Measurements from ENCODE around the gene C3.
"Not testable (repeated sequence)": the region's sequence is repeated elsewhere in the genome, so short reads cannot be mapped to it uniquely, and the experiment has no call there.

Gene C3

DNA sequence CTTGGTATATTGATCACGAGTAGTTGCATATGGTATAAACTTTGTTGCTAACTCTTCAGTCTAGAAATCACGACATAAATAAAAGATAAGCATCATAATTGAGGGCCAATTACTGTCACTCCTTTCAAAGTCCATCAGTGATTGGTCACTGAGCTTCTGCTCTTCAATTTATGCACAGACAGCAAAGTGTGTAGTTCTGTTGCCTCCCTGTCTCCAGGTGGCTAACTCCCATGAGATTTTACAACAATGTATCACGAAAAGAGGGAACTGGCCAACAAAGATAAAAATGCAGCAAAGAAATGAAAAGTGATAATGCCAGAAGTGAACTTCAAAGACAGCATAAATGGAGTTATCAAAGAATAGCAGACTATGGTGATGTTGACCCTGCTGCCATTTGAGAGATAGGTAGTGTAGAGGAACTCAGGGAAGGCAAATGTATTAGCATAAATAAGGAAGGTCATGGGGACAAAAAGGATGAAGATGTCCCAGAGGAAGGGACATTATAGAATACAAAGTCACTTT, 37.8 kb downstream of the C3 start:
- Histone ChIP-seq H3K4me1 (ENCODE audit: control insufficient read depth, insufficient read depth, low read length, poor library complexity, severe bottlenecking) (peaks cover under 1% of the 10 kb centered on the region), H3K27me3 (replicated peaks; ENCODE audit: control insufficient read depth, insufficient read depth, low read length, poor library complexity, severe bottlenecking) (no peaks in the 10 kb centered on the region), H3K27ac (ENCODE audit: insufficient read depth, low read length, poor library complexity, severe bottlenecking) (no peak overlapping the region), H3K4me3 (ENCODE audit: insufficient read depth, low read depth, low read length, poor library complexity, severe bottlenecking) (no peak overlapping the region), H3K36me3 (ENCODE audit: control insufficient read depth, insufficient read depth, low read length) (no peaks in the 10 kb centered on the region), H3K9me3 (ENCODE audit: control insufficient read depth, low read length) (no peaks in the 10 kb centered on the region)
- no peak for DNase-seq

GRCh38 chr19:6680141-6680540, 40.3 kb downstream of the C3 start:
- Histone ChIP-seq H3K4me3 (ENCODE audit: insufficient read depth, low read depth, low read length, poor library complexity, severe bottlenecking) (no peak overlapping the region), H3K4me1 (ENCODE audit: control insufficient read depth, insufficient read depth, low read length, poor library complexity, severe bottlenecking) (peaks cover 7% of the 10 kb centered on the region), H3K9me3 (ENCODE audit: control insufficient read depth, low read length) (no peaks in the 10 kb centered on the region), H3K27ac (ENCODE audit: insufficient read depth, low read length, poor library complexity, severe bottlenecking) (no peak overlapping the region), H3K27me3 (replicated peaks; ENCODE audit: control insufficient read depth, insufficient read depth, low read length, poor library complexity, severe bottlenecking) (no peaks in the 10 kb centered on the region), H3K36me3 (ENCODE audit: control insufficient read depth, insufficient read depth, low read length) (no peaks in the 10 kb centered on the region)
- no peak for DNase-seq

- Histone ChIP-seq H3K4me3 (ENCODE audit: insufficient read depth, low read depth, low read length, poor library complexity, severe bottlenecking) (no peak overlapping the region), H3K4me1 (ENCODE audit: control insufficient read depth, insufficient read depth, low read length, poor library complexity, severe bottlenecking) (peaks cover 16% of the 10 kb centered on the region), H3K9me3 (ENCODE audit: control insufficient read depth, low read length) (no peaks in the 10 kb centered on the region), H3K27me3 (replicated peaks; ENCODE audit: control insufficient read depth, insufficient read depth, low read length, poor library complexity, severe bottlenecking) (no peaks in the 10 kb centered on the region), H3K27ac (ENCODE audit: insufficient read depth, low read length, poor library complexity, severe bottlenecking) (no peak overlapping the region), H3K36me3 (ENCODE audit: control insufficient read depth, insufficient read depth, low read length) (no peaks in the 10 kb centered on the region)
- DNase-seq = no peak
These were observed 41.3 kb downstream of the C3 start for GRCh38 chr19:6679139-6679538.

DNA sequence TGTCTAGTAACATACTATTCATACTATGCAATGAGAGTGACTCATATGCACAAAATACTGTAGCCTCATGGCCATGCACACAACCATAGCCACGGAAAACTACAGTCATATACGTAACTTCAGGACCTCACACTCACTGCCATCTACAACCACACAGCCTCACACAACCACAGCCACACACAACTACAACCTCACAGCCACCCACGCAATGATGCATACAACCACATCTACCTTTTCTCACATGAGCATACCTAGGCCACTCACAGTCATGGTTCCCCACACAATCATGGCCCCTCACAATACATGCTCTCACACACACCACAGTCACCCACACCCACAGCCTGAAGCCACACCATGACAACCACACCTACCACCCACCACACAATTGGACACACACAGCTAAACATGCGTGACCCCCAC, 41.8 kb downstream of the C3 start:
- Histone ChIP-seq H3K9me3 (ENCODE audit: control insufficient read depth, low read length) (no peaks in the 10 kb centered on the region), H3K27me3 (replicated peaks; ENCODE audit: control insufficient read depth, insufficient read depth, low read length, poor library complexity, severe bottlenecking) (no peaks in the 10 kb centered on the region), H3K4me1 (ENCODE audit: control insufficient read depth, insufficient read depth, low read length, poor library complexity, severe bottlenecking) (peaks cover 19% of the 10 kb centered on the region), H3K36me3 (ENCODE audit: control insufficient read depth, insufficient read depth, low read length) (no peaks in the 10 kb centered on the region), H3K4me3 (ENCODE audit: insufficient read depth, low read depth, low read length, poor library complexity, severe bottlenecking) (no peak overlapping the region), H3K27ac (ENCODE audit: insufficient read depth, low read length, poor library complexity, severe bottlenecking) (no peak overlapping the region)
- no peak for DNase-seq

GRCh38 chr19:6677883-6678689, 42.4 kb downstream of the C3 start:
- Histone ChIP-seq H3K9me3 (ENCODE audit: control insufficient read depth, low read length) (no peaks in the 10 kb centered on the region), H3K36me3 (ENCODE audit: control insufficient read depth, insufficient read depth, low read length) (no peaks in the 10 kb centered on the region), H3K4me3 (ENCODE audit: insufficient read depth, low read depth, low read length, poor library complexity, severe bottlenecking) (no peak overlapping the region), H3K27me3 (replicated peaks; ENCODE audit: control insufficient read depth, insufficient read depth, low read length, poor library complexity, severe bottlenecking) (no peaks in the 10 kb centered on the region), H3K27ac (ENCODE audit: insufficient read depth, low read length, poor library complexity, severe bottlenecking) (no peak overlapping the region), H3K4me1 (ENCODE audit: control insufficient read depth, insufficient read depth, low read length, poor library complexity, severe bottlenecking) (peaks cover 19% of the 10 kb centered on the region)
- DNase-seq = peak in 2 of 3 donors; percentile 19 to 30

- Histone ChIP-seq H3K36me3 (ENCODE audit: control insufficient read depth, insufficient read depth, low read length) (no peaks in the 10 kb centered on the region), H3K27me3 (replicated peaks; ENCODE audit: control insufficient read depth, insufficient read depth, low read length, poor library complexity, severe bottlenecking) (no peaks in the 10 kb centered on the region), H3K27ac (ENCODE audit: insufficient read depth, low read length, poor library complexity, severe bottlenecking) (no peak overlapping the region), H3K4me3 (ENCODE audit: insufficient read depth, low read depth, low read length, poor library complexity, severe bottlenecking) (no peak overlapping the region), H3K4me1 (ENCODE audit: control insufficient read depth, insufficient read depth, low read length, poor library complexity, severe bottlenecking) (peaks cover 19% of the 10 kb centered on the region), H3K9me3 (ENCODE audit: control insufficient read depth, low read length) (no peaks in the 10 kb centered on the region)
- no peak for DNase-seq
These were observed 43.0 kb downstream of the C3 start for GRCh38 chr19:6677495-6677882.

DNA sequence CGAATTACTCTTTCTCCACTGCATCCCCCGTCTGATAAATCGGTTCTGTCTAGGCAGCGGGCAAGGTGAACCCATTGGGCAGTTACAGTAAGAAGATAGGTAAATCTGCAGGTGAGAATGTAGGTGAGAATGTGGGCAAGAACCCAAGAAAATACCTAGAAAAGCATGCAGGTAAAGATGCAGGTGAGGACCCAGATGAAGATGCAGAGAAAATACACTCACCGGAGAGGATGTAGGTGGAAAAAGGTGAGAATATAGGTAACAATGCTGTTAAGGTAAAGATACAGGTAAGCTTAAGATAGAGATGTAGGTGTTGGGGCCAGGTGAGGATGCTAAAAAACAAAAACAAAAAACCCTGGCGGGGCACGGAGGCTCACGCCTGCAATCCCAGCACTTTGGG, 44.2 kb downstream of the C3 start:
- Histone ChIP-seq H3K4me1 (ENCODE audit: control insufficient read depth, insufficient read depth, low read length, poor library complexity, severe bottlenecking) (peaks cover 19% of the 10 kb centered on the region), H3K4me3 (ENCODE audit: insufficient read depth, low read depth, low read length, poor library complexity, severe bottlenecking) (no peak overlapping the region)
- DNase-seq = no peak

GRCh38 chr19:6674868-6675305, 45.6 kb downstream of the C3 start:
- Histone ChIP-seq H3K4me1 (ENCODE audit: control insufficient read depth, insufficient read depth, low read length, poor library complexity, severe bottlenecking) (peaks cover 19% of the 10 kb centered on the region), H3K27me3 (replicated peaks; ENCODE audit: control insufficient read depth, insufficient read depth, low read length, poor library complexity, severe bottlenecking) (no peaks in the 10 kb centered on the region), H3K4me3 (ENCODE audit: insufficient read depth, low read depth, low read length, poor library complexity, severe bottlenecking) (no peak overlapping the region), H3K9me3 (ENCODE audit: control insufficient read depth, low read length) (no peaks in the 10 kb centered on the region), H3K36me3 (ENCODE audit: control insufficient read depth, insufficient read depth, low read length) (no peaks in the 10 kb centered on the region), H3K27ac (ENCODE audit: insufficient read depth, low read length, poor library complexity, severe bottlenecking) (no peak overlapping the region)
- DNase-seq = peak; percentile 74 to 82 (median 82)

More for the DNA sequence above, 44.2 kb downstream of the C3 start:
- Histone ChIP-seq H3K27me3 (replicated peaks; ENCODE audit: control insufficient read depth, insufficient read depth, low read length, poor library complexity, severe bottlenecking) (no peaks in the 10 kb centered on the region), H3K27ac (ENCODE audit: insufficient read depth, low read length, poor library complexity, severe bottlenecking) (no peak overlapping the region), H3K9me3 (ENCODE audit: control insufficient read depth, low read length) (no peaks in the 10 kb centered on the region), H3K36me3 (ENCODE audit: control insufficient read depth, insufficient read depth, low read length) (no peaks in the 10 kb centered on the region)

DNA sequence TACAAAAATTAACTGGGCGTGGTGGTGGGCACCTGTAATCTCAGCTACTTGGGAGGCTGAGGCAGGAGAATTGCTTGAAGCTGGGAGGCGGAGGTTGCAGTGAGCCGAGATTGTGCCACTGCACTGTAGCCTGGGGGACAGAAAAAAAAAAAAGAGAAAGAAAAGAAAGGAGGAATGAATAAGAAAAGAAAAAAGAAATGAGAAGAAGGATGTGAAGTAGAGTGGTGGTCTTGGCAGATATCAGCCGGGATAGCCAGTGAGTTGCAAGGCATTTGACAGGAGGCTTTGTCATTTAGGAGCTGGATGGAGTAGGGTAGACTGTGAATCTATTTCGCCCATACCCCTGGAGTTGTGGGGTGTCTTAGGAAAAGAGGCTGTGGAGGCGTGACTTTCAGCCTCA, 46.0 kb downstream of the C3 start:
- peaks cover 19% of the 10 kb centered on the region for H3K4me1 ChIP-seq (ENCODE audit: control insufficient read depth, insufficient read depth, low read length, poor library complexity, severe bottlenecking)
- not testable (repeated sequence) for DNase-seq; H3K4me3 ChIP-seq (ENCODE audit: insufficient read depth, low read depth, low read length, poor library complexity, severe bottlenecking)

DNA sequence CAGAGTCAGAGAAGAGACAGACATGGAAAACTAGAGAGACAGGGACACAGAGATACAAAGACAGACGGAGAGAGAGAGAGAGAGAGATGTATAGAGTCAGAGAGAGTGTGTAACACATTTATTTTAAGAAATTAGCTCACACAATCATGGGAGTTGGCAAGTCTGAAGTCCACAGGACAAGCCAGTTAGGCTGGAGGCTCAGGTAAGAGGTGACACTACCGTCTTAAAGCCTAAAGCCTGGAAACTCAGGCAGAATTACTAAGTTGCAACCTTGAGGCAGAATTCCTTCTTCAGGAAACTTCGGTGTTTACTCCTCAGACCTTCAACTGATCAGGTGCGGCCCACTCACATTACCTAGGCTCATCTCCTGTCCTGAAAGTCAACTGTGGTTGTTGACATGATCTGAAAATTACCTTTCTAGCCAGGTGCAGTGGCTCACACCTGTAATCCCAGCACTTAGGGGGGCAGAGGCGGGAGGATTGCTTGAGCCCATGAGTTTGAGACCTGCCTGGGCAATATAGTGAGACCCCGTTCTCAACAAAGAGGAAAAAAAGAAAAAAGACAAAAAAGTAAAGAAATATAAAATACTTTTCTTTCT, 47.7 kb downstream of the C3 start:
- H3K27me3 ChIP-seq (replicated peaks; ENCODE audit: control insufficient read depth, insufficient read depth, low read length, poor library complexity, severe bottlenecking) = no peaks in the 10 kb centered on the region
- H3K27ac ChIP-seq (ENCODE audit: insufficient read depth, low read length, poor library complexity, severe bottlenecking) = no peak overlapping the region
- H3K4me3 ChIP-seq (ENCODE audit: insufficient read depth, low read depth, low read length, poor library complexity, severe bottlenecking) = no peak overlapping the region
- no peak for DNase-seq
- no peaks in the 10 kb centered on the region for H3K9me3 ChIP-seq (ENCODE audit: control insufficient read depth, low read length)
- H3K36me3 ChIP-seq (ENCODE audit: control insufficient read depth, insufficient read depth, low read length) = no peaks in the 10 kb centered on the region
- peaks cover 31% of the 10 kb centered on the region for H3K4me1 ChIP-seq (ENCODE audit: control insufficient read depth, insufficient read depth, low read length, poor library complexity, severe bottlenecking)

More for the DNA sequence above, 46.0 kb downstream of the C3 start:
- not testable (repeated sequence) for H3K36me3 ChIP-seq (ENCODE audit: control insufficient read depth, insufficient read depth, low read length); H3K27ac ChIP-seq (ENCODE audit: insufficient read depth, low read length, poor library complexity, severe bottlenecking); H3K9me3 ChIP-seq (ENCODE audit: control insufficient read depth, low read length); H3K27me3 ChIP-seq (replicated peaks; ENCODE audit: control insufficient read depth, insufficient read depth, low read length, poor library complexity, severe bottlenecking)

Measured in effector memory CD4-positive, alpha-beta T cell (primary cell).